Lower leg skin (tissue), 3 donors: ENCODE data around the gene ANKRD7.
"Not testable (repeated sequence)": the region's sequence is repeated elsewhere in the genome, so short reads cannot be mapped to it uniquely, and the experiment has no call there.

ENCODE experiments used
- POLR2A ChIP-seq, 2 donors: fragments of 450-650 bp; IDR thresholded peaks; one replicate each; pipeline ENCODE4 v1.6.1; 2016 to 2017; ENCODE audit warnings: antibody characterized with exemption in 2 of 2, mild to moderate bottlenecking in 1 of 2, moderate library complexity in 1 of 2
- TF ChIP-seq, protein P1 (sequence below), 3 donors: fragments of 450-650 bp; IDR thresholded peaks; one replicate each; pipeline ENCODE4 v1.5.1; 2016; ENCODE audit warnings: antibody characterized with exemption in 3 of 3, mild to moderate bottlenecking in 3 of 3, moderate library complexity in 2 of 3

DNA sequence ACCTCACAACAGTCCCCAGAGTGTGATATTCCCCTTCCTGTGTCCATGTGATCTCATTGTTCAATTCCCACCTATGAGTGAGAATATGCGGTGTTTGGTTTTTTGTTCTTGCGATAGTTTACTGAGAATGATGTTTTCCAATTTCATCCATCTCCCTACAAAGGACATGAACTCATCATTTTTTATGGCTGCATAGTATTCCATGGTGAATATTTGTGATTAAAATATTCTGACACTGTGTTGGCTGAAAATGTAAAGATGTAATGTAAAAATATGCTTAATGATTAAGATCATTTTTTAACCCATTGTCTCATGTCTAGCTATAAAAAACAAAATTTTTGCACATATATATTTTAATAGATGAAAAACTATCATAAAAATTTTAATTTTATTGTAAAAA lies 15.8 kb downstream of the ANKRD7 start:
- TF ChIP-seq, protein P1, sequence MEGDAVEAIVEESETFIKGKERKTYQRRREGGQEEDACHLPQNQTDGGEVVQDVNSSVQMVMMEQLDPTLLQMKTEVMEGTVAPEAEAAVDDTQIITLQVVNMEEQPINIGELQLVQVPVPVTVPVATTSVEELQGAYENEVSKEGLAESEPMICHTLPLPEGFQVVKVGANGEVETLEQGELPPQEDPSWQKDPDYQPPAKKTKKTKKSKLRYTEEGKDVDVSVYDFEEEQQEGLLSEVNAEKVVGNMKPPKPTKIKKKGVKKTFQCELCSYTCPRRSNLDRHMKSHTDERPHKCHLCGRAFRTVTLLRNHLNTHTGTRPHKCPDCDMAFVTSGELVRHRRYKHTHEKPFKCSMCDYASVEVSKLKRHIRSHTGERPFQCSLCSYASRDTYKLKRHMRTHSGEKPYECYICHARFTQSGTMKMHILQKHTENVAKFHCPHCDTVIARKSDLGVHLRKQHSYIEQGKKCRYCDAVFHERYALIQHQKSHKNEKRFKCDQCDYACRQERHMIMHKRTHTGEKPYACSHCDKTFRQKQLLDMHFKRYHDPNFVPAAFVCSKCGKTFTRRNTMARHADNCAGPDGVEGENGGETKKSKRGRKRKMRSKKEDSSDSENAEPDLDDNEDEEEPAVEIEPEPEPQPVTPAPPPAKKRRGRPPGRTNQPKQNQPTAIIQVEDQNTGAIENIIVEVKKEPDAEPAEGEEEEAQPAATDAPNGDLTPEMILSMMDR (IDR thresholded peaks at IDR 0.05) = not testable (repeated sequence)
- TF ChIP-seq POLR2A (IDR thresholded peaks at IDR 0.05) = not testable (repeated sequence)
